Esophagus squamous epithelium (tissue), 4 donors: ENCODE measurements around the gene TNFSF12.

Experiments used
- CTCF ChIP-seq, 6 experiments: fragments of 450-650 bp in 4 of 6; fragments of 200-600 bp in 2 of 6; sonication (generic) in 2 of 6; IDR thresholded peaks; one replicate each; pipeline ENCODE4 v1.5.1; 2016 to 2019; ENCODE audit warnings: antibody characterized with exemption in 6 of 6, mild to moderate bottlenecking in 4 of 6, moderate library complexity in 4 of 6
- POLR2A ChIP-seq, 4 donors: fragments of 450-650 bp; IDR thresholded peaks; one replicate each; pipeline ENCODE4 v1.6.1; 2017; ENCODE audit warnings: antibody characterized with exemption in 4 of 4, mild to moderate bottlenecking in 4 of 4, moderate library complexity in 3 of 4

- no peak for TF ChIP-seq CTCF (IDR thresholded peaks at IDR 0.05)
- no peak for TF ChIP-seq POLR2A (IDR thresholded peaks at IDR 0.05)
Measured at GRCh38 chr17:7503521-7503920, 45.3 kb upstream of the TNFSF12 start.
